ENCODE data around the gene ANGEL2.
"Not testable (repeated sequence)": the region's sequence is repeated elsewhere in the genome, so short reads cannot be mapped to it uniquely, and the experiment has no call there.

Gene ANGEL2

GRCh38 chr1:212966616-212967015, 49.1 kb downstream of the ANGEL2 start:
- no peak for TF ChIP-seq CTCF (IDR thresholded peaks at IDR 0.05; ENCODE audit: insufficient read depth, low read depth, low read length, missing control alignments)
- H3K4me3 ChIP-seq (ENCODE audit: low read length) = no peak overlapping the region
- no peak for DNase-seq (ENCODE audit: low read depth)

DNA sequence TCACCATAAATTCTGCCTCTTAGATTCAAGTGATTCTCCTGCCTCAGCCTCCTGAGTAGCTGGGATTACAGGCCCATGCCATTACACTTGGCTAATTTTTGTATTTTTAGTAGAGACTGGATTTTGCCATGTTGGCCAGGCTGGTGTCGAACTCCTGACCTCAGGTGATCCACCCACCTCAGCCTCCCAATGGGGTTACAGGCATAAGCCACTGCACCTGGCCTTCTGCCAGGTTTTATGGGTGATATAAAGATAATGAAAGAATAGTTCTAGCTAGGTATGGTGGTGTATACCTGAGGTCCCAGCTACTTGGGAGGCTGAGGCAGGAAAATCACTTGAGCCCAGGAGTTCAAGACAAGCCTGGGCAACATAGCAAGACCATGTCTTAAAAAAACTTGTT, 50.7 kb downstream of the ANGEL2 start:
- H3K4me3 ChIP-seq (ENCODE audit: low read length); DNase-seq (ENCODE audit: low read depth): not testable (repeated sequence)

GRCh38 chr1:212964102-212964501, 51.6 kb downstream of the ANGEL2 start:
- TF ChIP-seq CTCF (IDR thresholded peaks at IDR 0.05; ENCODE audit: insufficient read depth, low read depth, low read length, missing control alignments) = no peak
- no peak overlapping the region for H3K4me3 ChIP-seq (ENCODE audit: low read length)
- DNase-seq (ENCODE audit: low read depth) = no peak

GRCh38 chr1:212962509-212962908, 53.2 kb downstream of the ANGEL2 start:
- no peak overlapping the region for H3K4me3 ChIP-seq (ENCODE audit: low read length)
- TF ChIP-seq CTCF (IDR thresholded peaks at IDR 0.05; ENCODE audit: insufficient read depth, low read depth, low read length, missing control alignments) = no peak
- DNase-seq (ENCODE audit: low read depth) = no peak

- no peak overlapping the region for H3K4me3 ChIP-seq (ENCODE audit: low read length)
- DNase-seq (ENCODE audit: low read depth) = no peak
- TF ChIP-seq CTCF (IDR thresholded peaks at IDR 0.05; ENCODE audit: insufficient read depth, low read depth, low read length, missing control alignments) = no peak
Measured at GRCh38 chr1:212960932-212961331, 54.7 kb downstream of the ANGEL2 start.

DNA sequence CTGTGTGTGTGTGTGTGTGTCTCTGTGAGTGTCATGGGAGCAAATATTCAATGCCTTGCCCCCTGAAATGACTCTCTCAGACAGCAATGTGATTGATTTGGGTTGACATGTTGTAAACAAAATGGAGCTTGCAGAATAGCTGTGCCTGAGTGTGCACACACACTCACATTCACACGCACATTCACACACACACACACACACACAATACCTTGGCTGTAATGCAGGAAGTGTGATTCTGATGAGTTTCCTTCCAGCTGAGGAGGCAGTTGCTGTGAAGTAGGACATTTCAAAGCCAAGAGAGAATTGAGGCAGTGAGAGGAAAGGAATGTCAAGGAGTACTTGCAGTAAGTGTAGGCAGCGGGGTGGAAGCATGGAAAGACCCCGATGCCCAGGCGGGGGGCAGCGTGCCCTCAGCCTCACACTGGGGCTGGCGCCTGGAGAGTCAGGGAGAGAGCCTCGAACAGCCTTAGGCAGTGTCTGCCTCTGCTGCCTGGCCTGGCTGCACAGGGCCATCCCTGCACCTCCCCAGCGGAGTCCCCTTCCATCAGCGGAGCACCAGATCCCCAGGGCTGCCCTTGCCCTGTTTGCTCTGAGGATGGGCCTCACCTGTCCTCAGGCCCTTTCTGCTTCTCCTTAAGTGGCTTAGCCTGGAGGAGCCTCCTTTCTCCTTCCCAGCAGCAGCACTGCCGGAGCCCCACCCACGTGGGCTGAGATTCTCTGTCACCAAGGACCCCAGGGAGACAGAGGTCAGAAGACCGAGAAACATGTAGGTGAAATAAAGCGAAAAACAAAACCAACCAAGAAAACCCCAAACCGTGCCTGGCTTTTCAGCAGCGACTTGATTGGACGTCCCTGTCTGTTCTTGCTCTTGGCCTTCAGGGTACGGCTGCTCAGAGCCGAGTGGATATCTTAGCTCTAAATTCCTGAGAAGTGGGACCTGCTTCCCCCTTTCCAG, 56.1 kb downstream of the ANGEL2 start:
- H3K4me3 ChIP-seq (ENCODE audit: low read length) = no peak overlapping the region
- DNase-seq (ENCODE audit: low read depth) = no peak
- no peak for TF ChIP-seq CTCF (IDR thresholded peaks at IDR 0.05; ENCODE audit: insufficient read depth, low read depth, low read length, missing control alignments)

- no peak for TF ChIP-seq CTCF (IDR thresholded peaks at IDR 0.05; ENCODE audit: insufficient read depth, low read depth, low read length, missing control alignments)
- no peak overlapping the region for H3K4me3 ChIP-seq (ENCODE audit: low read length)
- no peak for DNase-seq (ENCODE audit: low read depth)
Measured at GRCh38 chr1:212958175-212958574, 57.5 kb downstream of the ANGEL2 start.
